ENCODE results near the gene TAF11.
"Not testable (repeated sequence)": the region's sequence is repeated elsewhere in the genome, so short reads cannot be mapped to it uniquely, and the experiment has no call there.

The TAF11 gene

GRCh38 chr6:34904990-34905613, 17.3 kb upstream of the TAF11 start:
- DNase-seq (ENCODE audit: low read depth), result no peak

- DNase-seq (ENCODE audit: low read depth), result no peak
These were observed 14.1 kb upstream of the TAF11 start for GRCh38 chr6:34901930-34902329.

- no peak for DNase-seq (ENCODE audit: low read depth)
These were observed 12.6 kb upstream of the TAF11 start for GRCh38 chr6:34900321-34901031.

GRCh38 chr6:34899748-34900147, 11.9 kb upstream of the TAF11 start:
- DNase-seq (ENCODE audit: low read depth), result not testable (repeated sequence)

- DNase-seq (ENCODE audit: low read depth), result no peak
These were observed 9.9 kb upstream of the TAF11 start for GRCh38 chr6:34897716-34898115.

- no peak for DNase-seq (ENCODE audit: low read depth)
These were observed 9.3 kb upstream of the TAF11 start for GRCh38 chr6:34897130-34897529.

GRCh38 chr6:34894693-34895092, 6.9 kb upstream of the TAF11 start:
- no peak for DNase-seq (ENCODE audit: low read depth)

GRCh38 chr6:34891296-34891695, 3.5 kb upstream of the TAF11 start:
- no peak for DNase-seq (ENCODE audit: low read depth)

- no peak for DNase-seq (ENCODE audit: low read depth)
These were observed 2.7 kb upstream of the TAF11 start for GRCh38 chr6:34890533-34890925.

- peak; percentile 89 for DNase-seq (ENCODE audit: low read depth)
These were observed 1.2 kb upstream of the TAF11 start, which contains the start of gene ANKS1A for GRCh38 chr6:34888874-34889555. ANKS1A (plus strand) TSS chr6:34889255; CDS start chr6:34889403, 148 bp downstream.

GRCh38 chr6:34888514-34888856, 643 bp upstream of the TAF11 start:
- DNase-seq (ENCODE audit: low read depth), result no peak

GRCh38 chr6:34885837-34886236, 2.0 kb downstream of the TAF11 start:
- not testable (repeated sequence) for DNase-seq (ENCODE audit: low read depth)

GRCh38 chr6:34884996-34885395, 2.8 kb downstream of the TAF11 start:
- DNase-seq (ENCODE audit: low read depth), result no peak

GRCh38 chr6:34884073-34884472, 3.8 kb downstream of the TAF11 start:
- DNase-seq (ENCODE audit: low read depth), result not testable (repeated sequence)

- no peak for DNase-seq (ENCODE audit: low read depth)
These were observed 9.9 kb downstream of the TAF11 start for GRCh38 chr6:34877869-34878485.

- no peak for DNase-seq (ENCODE audit: low read depth)
These were observed 10.6 kb downstream of the TAF11 start for GRCh38 chr6:34877259-34877658.

GRCh38 chr6:34876472-34876871, 11.4 kb downstream of the TAF11 start:
- DNase-seq (ENCODE audit: low read depth), result no peak

GRCh38 chr6:34875292-34876213, 12.3 kb downstream of the TAF11 start:
- DNase-seq (ENCODE audit: low read depth), result no peak

GRCh38 chr6:34872332-34872731, 15.5 kb downstream of the TAF11 start:
- DNase-seq (ENCODE audit: low read depth), result no peak

GRCh38 chr6:34871853-34872252, 16.0 kb downstream of the TAF11 start:
- DNase-seq (ENCODE audit: low read depth), result no peak

- no peak for DNase-seq (ENCODE audit: low read depth)
These were observed 20.4 kb downstream of the TAF11 start for GRCh38 chr6:34867484-34867883.

- DNase-seq (ENCODE audit: low read depth), result no peak
These were observed 21.3 kb downstream of the TAF11 start for GRCh38 chr6:34866509-34866908.

Data from stimulated activated CD8-positive, alpha-beta memory T cell treated with anti-CD3 and anti-CD28 coated beads, Interleukin-7, amount 100 ng/mL, for 24 hours (primary cell).